LNCAP (cell line): ENCODE data around the gene ARID4B.

Experiments
- CTCF ChIP-seq: fragments of 450-650 bp; IDR thresholded peaks from 2 replicates; pipeline ENCODE4 v1.5.1; 2017; ENCODE audit warnings: mild to moderate bottlenecking

ARID4B gene

GRCh38 chr1:235298758-235299157, 29.2 kb downstream of the ARID4B start:
- no peak for TF ChIP-seq CTCF

GRCh38 chr1:235297579-235297978, 30.4 kb downstream of the ARID4B start:
- no peak for TF ChIP-seq CTCF

GRCh38 chr1:235296729-235297128, 31.2 kb downstream of the ARID4B start:
- TF ChIP-seq CTCF = no peak

GRCh38 chr1:235295902-235296350, 32.1 kb downstream of the ARID4B start:
- no peak for TF ChIP-seq CTCF

- no peak for TF ChIP-seq CTCF
These were observed 34.5 kb downstream of the ARID4B start for GRCh38 chr1:235293322-235293942.

GRCh38 chr1:235292790-235293189, 35.2 kb downstream of the ARID4B start:
- no peak for TF ChIP-seq CTCF

GRCh38 chr1:235291599-235292091, 36.3 kb downstream of the ARID4B start:
- TF ChIP-seq CTCF = no peak
